Measurements from ENCODE around the gene SEPTIN5. TPM values are rescaled to one million over a fixed set of nuclear protein-coding genes. Genes with fewer than 3 reads are reported as not detected.
"Not testable (repeated sequence)": the region's sequence is repeated elsewhere in the genome, so short reads cannot be mapped to it uniquely, and the experiment has no call there.

Gene SEPTIN5
- 100 to 1,000 TPM in 8 of 12 donors, 10 to 100 TPM in 3, not detected in 1; 87.7 to 138 (median 115) TPM for polyA plus RNA-seq (ENCODE audit: insufficient read length in 12 of 12)
- long read RNA-seq, donor 1, partial matches to known transcripts, result 9 of 12 reads
- long read RNA-seq, donor 1, other reads (novel, unspliced or antisense), result 0 of 12 reads
- long read RNA-seq, donor 2, transcript SEPT5-201 (11 exons, 1,588 nt), result major isoform, 20 of 23 reads
- long read RNA-seq, donor 2, partial matches to known transcripts, result 0 of 23 reads
- long read RNA-seq, donor 2, other reads (novel, unspliced or antisense), result 0 of 23 reads
- long read RNA-seq, donor 3, transcript SEPT5-201 (11 exons, 1,588 nt), result major isoform, 6 of 6 reads
- long read RNA-seq, donor 3, partial matches to known transcripts, result 0 of 6 reads
- long read RNA-seq, donor 3, other reads (novel, unspliced or antisense), result 0 of 6 reads
- long read RNA-seq, donor 4, transcript SEPT5-201 (11 exons, 1,588 nt), result major isoform, 5 of 5 reads
- long read RNA-seq, donor 4, partial matches to known transcripts, result 0 of 5 reads
- long read RNA-seq, donor 4, other reads (novel, unspliced or antisense), result 0 of 5 reads
- long read RNA-seq, donor 5, transcript SEPT5-201 (11 exons, 1,588 nt), result major isoform, 31 of 45 reads
- long read RNA-seq, donor 5, partial matches to known transcripts, result 5 of 45 reads
- long read RNA-seq, donor 5, other reads (novel, unspliced or antisense), result 6 of 45 reads
- long read RNA-seq, donor 6, transcript SEPT5-201 (11 exons, 1,588 nt), result major isoform, 6 of 6 reads
- long read RNA-seq, donor 6, partial matches to known transcripts, result 0 of 6 reads
- long read RNA-seq, donor 6, other reads (novel, unspliced or antisense), result 0 of 6 reads
- long read RNA-seq, donor 7, transcript SEPT5-201 (11 exons, 1,588 nt), result major isoform, 6 of 7 reads
- long read RNA-seq, donor 7, partial matches to known transcripts, result 0 of 7 reads
- long read RNA-seq, donor 7, other reads (novel, unspliced or antisense), result 0 of 7 reads
- long read RNA-seq, donor 8, transcript SEPT5-201 (11 exons, 1,588 nt), result major isoform, 27 of 47 reads
- long read RNA-seq, donor 8, partial matches to known transcripts, result 19 of 47 reads
- long read RNA-seq, donor 8, other reads (novel, unspliced or antisense), result 0 of 47 reads
- long read RNA-seq, donor 9, partial matches to known transcripts, result 0 of 4 reads
- long read RNA-seq, donor 9, other reads (novel, unspliced or antisense), result 0 of 4 reads
- long read RNA-seq, donor 10, transcript SEPT5-201 (11 exons, 1,588 nt), result major isoform, 18 of 18 reads
- long read RNA-seq, donor 10, partial matches to known transcripts, result 0 of 18 reads
- long read RNA-seq, donor 10, other reads (novel, unspliced or antisense), result 0 of 18 reads
- long read RNA-seq, donor 11, transcript SEPT5-201 (11 exons, 1,588 nt), result major isoform, 19 of 19 reads
- long read RNA-seq, donor 11, partial matches to known transcripts, result 0 of 19 reads
- long read RNA-seq, donor 11, other reads (novel, unspliced or antisense), result 0 of 19 reads

DNA sequence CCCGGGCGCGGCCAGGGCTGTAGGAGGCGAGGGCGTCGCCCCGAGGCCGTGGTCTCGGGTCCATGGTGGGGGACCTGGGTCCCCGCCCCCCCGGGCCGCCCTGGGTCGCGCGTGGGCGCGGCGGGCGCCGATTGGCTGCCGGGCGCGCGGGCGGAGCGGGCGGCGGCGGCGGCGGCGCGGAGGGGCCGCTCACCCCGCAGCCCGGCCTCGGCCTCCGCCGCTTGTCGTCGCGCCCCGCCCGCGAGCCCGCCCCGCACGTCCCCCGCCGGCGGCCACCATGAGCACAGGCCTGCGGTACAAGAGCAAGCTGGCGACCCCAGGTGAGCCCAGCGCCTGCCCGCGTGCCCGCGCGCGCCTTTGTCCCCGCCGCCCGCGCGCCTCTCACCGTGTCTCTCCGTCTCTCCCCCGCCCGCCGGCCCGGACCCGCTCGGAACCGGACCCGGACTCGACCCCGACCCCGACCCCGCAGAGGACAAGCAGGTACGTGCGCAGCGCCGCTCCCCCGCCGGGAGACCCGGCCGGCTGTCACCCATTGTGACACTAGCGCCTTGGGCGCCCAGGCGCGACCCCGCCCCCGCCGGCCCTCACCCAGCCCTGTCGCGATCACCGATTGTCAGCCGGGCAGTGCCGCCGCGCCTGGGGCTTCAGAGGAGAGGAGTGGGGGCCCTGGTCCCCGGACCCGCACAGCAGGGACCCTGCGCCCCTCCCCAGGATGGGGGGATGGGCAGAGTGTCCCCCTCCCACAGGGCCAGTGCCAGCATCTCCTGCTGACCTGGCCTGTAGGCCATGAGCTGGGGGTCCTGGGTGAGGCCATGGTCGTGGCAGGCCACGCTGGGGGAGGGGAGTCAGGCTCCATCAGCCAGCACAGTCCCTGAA, at the start of gene SEPTIN5:
SEPTIN5 (plus strand) TSS at position 192 of the 876 bp plus-strand sequence; CDS start at position 278, 86 bp downstream.
- DNase-seq, result no peak

DNA sequence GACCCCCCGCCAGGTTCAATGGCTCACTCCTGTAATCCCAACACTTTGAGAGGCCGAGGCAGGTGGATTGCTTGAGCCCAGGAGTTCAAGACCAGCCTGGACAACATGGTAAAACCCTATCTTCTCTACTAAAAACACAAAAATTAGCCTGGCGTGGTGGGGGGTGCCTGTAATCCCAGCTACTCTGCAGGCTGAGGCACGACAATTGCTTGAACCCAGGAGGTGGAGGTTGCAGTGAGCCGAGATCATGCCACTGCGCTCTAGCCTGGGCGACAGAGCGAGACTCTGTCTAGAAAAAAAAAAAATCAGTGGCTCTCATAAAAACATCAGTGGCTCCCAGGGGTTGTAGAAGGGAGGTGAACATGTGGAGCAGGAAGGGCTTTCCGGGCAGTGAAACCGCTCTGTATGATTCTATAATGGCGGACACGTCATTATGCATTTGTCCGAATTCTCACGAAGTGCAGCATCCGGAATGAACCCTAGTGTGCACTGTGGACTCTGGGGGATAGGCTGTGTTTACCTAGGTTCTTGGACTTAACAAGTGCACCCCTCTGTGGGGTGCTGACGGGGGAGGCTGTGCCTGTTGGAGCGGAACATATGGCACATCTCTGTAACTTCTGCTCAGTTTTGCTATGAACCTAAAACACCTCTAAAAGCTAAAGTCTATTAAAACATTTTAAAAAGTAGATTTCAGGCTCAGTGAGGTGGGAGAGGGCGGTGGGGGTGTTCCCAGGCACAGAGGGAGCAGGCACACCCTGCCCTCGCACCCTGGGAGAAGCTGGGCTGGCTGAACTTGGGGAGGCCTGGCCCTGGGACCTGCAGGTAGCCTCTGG, 49.1 kb upstream of the SEPTIN5 start:
- no peak for DNase-seq

DNA sequence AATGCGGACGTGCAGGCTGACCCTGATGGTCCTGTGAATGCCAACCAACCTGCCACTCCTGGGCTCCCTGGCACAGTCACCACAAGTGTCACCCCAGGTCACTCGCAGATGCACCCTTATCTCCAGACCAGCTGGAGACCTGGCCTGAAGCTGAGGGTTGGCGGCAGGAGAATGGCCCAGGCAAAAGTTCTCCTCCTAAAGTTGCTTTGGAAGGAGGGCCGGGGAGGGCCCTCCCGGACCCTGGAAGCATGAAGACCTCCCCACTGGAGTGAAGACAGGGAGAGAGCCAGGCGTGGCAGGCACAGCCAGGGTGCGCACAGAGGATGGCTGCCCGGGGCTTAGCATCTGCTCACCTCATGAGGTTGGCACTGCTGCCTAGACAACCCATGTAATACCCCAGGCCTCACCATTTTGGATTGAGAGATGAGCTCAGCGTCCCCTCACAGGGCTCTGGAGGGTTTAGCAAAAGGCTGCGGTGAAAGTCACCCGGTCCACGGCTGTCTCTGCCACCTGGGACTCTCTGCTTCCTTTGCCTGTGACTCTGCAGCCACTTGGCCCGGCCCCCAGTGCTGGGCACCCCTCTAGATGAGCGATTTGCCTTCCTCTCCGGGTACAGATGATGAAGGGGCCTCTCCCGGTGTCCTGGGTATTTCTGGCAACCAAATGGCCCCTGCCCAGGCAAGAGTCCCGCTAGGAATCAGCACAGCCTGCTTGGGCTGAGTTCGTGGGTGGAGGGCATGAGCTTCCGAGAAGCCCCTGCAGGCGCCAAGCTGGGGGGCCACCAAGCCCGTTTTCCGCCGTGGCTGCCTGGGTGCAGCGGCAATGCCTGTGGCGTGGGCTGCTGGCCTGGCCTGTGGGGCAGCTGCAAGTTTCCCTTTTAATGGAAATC, 48.3 kb upstream of the SEPTIN5 start:
- no peak for DNase-seq

DNA sequence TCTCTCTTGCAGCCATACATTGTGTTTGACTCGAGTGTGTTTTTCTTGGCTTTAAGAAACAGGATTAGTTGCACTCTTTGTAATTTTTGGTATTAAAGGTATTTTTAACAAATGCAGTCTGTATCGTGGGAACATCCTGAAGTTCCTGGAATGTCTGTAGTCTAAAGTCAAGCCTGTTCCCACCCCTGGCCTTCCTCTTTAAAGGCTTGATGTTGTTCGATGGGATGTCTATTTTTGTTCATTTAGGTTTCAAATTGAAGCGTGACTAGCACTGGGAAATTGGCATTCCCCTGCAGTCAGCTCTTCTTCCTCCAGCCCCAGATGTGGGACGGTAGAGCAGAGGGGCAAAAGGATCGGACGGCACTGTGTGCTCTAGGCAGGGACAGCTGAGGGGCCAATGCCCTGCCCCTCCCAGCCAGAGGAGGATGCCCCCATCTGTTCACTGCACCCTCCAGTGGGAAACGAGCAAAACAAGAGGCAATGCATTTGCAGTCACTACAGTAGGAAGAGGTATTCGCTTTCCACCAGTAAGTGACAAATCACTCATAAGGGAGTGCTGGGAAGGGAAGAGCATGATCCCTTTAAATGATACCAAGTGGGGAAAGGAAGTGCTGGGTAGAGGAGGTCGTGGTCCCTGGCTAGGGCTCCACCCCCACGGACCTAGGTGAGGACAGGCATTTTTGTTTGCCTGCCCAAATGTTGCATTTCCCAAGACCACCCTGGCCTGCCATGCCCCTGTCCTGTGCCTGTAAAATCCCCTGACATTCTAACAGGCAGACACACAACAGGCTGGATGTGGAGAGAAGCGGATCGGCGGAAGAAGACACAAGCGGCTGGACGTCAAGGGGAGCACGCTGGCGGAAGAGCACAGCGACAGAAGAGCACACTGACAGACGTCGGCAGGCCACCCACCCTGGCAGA, 47.4 kb upstream of the SEPTIN5 start:
- DNase-seq, result no peak

DNA sequence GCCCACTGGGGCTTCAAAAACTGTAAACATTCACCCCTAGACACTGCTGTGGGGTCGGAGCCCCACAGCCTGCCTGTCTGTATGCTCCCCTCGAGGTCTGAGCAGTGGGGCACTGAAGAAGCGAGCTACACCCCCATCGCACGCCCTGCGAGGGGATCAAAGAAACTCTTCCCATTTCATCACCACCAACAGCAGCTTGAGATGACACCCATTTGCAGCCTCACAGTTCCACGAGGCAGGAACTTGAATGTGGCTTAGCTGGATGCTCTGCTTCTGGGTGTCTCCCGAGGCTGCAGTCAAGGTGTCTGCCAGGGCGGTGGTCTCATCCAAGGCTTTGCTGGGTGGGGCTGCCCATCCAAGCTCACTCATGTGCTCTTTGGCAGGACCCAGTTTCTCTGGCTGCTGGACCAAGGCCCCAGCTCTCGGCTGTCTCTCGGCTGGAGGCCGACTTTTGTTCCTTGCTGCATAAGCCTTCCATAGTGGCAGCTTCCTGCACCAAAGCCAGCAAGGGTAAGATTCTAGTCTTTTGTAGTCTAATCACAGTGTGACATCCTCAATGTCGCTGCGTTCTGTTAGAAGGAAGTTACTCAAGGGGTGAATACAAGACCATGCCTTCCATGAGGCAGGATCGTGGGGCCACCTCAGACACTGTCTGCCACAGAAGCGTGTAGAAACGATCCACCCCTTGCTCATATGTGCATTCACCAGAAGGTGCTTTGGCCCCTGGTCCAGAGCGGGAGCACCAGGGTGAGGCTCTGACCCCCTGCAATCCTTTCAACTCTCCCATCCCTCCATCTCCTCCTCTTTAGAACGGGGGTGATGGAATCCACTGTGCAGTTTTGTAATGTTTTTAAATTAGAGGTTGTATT, 46.2 kb upstream of the SEPTIN5 start:
- no peak for DNase-seq

DNA sequence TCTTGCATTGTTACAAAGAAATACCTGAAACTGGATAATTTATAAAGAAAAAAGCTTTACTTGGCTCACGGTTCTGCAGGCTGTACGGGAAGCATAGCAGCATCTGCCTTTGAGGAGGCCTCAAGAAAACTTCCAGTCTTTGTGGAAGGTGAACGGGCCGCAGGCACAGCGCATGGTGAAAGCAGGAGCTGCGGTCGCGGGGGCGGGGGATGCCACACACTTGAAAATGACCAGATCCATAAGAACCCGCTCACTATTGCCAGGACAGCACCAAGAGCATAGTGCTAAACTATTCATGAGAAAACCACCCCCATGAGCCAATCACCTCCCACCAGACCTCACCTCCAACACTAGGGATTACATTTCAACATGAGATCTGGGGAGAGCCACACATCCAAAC, 45.6 kb upstream of the SEPTIN5 start:
- DNase-seq, result no peak

DNA sequence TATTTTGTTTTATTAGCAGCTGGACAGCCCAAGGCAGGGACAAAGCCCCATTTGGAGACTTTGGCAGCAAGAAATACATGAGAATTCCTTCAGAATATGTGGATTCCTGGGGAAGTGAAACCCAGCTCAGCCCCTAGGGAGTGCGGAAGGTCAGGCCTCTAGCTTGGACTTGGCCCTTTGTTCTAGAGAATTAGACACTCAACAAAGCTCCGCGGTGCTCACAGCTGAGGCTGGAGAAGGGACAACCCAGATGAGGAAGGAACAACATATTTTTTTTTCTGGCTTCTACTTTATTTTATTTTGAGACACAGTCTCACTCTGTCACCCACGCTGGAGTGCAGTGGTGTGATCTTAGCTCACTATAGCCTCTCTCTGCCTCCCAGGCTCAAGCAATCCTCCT, 44.7 kb upstream of the SEPTIN5 start:
- DNase-seq, result no peak

DNA sequence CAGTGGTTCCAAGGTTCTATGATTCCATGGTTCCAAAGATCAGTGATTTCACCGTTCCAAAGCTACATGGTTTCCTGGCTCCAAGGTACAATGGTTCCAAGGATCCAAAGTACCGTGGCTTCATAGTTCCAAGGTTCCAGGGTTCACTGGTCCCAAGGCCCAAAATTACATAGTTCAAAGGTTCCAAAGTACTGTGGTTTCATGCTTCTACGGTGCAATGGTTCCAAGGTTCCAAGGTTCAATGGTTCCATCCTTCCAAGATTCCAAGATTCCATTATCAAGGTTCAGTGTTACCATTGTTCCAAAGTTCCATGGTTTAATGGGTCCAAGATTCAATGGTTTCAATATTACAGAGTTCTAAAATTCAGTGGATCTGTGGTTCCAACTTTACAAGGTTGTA, 43.0 kb upstream of the SEPTIN5 start:
- no peak for DNase-seq

DNA sequence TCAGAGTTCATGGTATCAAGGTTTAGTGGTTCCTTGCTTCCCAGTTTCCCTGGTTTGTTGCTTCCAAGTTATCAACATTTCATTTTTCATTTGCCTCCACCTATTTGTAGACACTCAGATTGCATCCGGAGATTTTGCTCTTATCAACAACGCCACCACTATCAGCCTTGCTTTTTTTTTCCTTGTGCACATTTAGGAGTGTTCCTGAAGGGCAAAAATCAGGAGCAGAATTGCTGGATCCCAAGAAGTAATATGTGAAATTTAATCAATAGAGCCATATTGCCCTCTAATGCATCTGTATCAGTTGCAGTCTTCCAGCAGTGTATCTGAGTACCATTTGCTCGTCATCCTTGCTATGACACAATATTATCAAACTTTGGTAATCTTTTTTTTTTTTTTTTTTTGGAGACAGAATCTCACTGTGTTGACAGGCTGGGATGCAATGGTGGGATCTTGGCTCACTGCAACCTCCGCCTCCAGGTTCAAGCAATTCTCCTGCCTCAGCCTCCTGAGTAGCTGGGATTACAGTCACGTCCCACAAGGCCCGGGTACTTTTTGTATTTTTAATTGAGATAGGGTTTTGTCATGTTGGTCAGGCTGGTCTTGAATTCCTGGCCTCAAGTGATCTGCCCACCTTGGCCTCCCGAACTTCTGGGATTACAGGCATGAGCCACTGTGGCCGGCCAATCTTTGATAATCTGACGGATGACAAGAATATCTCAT, 42.1 kb upstream of the SEPTIN5 start:
- DNase-seq, result no peak

DNA sequence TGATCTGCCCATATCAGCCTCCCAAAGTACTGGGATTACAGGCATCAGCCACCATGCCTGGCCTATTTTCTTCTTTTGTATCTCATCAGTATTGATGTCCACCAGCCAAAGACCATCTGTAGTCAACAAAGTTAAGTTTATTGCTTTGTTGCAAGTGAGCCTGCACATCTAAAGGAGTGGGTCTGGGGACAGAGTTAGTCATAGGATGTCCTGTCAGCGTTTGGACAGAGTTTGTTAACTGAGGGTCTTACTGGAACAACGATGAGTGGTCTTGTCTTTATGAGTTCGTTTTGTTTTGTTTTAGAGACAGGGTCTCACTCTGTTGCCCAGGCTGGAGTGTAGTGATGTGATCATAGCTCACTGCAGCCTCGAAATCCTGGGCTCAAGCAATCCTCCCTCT, 40.6 kb upstream of the SEPTIN5 start:
- no peak for DNase-seq

DNA sequence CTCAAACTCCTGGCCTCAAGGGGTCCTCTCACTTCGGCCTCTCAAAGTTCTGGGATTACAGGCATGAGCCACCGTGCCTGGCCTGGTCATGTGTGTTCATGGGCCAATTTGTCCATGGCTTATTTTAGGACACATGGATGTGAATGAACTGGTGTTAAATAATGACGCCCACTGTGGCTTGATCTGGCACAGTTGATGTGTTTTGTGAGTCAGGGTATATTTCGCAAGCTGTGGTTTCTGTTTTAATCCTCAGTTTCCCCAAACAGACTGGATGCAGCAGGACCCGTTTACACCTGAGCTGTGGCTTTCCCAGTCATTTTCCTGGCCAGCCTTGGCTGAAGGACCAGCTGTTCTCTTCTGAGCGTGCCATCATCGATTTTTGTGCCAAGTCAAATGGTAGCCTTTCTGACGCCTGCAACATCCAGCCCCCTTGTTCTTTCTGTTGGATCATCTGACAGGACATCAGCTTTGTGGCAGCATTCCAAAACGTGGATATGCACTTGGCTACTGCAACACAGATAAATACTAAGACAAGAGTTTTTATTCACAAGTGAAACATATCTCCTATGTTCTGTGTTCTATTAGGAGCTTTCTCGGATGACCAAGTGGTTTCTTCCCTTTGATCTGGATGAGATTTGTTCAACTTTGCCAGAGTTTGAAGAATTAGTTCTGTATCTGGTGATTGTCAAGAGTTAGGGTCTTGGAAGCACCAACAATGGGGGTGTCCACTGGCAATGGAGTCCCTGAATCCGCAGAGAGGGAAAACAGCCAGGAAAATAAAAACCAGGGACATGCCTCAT, 40.0 kb upstream of the SEPTIN5 start:
- DNase-seq, result no peak

DNA sequence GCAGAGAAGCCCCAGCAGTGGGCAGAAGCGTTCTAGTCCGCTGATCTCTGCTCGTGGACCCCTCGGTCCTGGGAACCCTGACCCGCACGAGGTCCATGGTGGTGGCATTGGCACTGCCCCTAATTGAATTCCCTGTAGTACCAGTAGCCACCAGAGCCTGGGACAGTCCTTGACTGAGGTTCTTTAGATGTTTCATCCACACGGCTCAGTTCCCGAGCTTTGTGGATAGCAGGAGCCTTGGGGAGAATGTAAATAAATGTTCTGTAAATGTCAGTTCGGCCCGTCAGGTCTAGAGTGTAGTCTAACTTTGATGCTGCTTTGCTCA, 39.4 kb upstream of the SEPTIN5 start:
- DNase-seq, result no peak

DNA sequence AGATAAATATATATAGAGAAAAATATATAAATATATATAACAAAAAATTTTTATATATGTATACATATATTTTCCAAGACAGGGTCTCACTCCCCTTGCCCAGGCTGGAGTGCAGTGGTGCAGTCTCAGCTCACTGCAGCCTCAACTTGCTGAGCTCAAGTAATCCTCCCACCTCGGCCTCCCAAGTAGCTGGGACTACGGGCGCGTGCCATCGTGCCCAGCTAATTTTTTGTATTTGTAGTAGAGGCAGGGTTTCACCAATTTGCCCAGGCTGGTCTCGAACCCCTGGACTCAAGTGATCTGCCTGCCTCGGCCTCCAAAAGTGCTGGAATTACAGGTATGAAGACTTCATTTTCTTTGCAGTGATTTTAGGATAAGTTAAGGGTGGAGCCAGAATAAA, 38.9 kb upstream of the SEPTIN5 start:
- DNase-seq, result no peak

DNA sequence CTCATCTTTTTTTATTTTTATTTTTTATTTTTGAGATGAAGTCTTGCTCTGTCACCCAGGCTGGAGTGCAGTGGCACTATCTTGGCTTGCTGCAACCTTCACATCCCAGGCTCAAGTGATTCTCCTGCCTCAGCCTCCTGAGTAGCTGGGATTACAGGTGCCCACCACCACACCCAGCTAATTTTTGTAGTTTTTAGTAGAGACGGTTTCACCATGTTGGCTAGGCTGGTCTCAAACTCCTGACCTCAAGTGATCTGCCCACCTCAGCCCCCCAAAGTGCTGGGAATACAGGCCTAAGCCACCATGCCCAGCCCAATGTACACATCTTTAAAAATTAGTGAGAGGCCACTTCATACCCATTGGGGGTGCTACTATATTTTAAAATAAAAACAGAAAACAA, 37.9 kb upstream of the SEPTIN5 start:
- not testable (repeated sequence) for DNase-seq

DNA sequence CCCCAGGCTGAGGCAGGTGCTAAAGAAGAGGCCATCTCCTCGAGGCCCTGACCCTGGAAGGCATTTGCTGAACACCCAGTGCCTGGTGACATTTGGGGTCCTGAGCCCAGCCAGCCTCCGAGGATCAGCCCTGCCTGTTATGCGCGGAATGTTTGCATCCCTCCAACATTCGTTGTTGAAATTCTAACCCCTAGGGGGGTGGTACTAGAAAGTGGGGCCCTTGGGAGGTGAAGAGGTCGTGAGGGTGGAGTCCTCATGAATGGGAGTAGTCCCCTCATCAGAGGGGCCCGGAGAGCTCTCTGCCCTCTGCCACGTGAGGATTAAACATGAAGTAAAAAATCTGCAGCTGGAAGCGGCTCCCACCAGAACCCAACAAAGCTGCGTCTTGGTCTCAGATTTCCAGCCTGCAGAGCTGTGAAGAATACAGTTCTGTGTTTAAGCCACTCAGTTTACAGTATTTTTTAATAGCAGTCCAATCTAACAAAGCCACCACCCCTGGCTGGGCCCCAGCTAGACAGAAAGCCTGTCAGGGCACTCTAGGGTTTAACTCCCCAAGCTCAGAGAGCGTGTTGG, 35.3 kb upstream of the SEPTIN5 start:
- DNase-seq, result no peak
